ENCODE results near the gene MARCKSL1.

DNA sequence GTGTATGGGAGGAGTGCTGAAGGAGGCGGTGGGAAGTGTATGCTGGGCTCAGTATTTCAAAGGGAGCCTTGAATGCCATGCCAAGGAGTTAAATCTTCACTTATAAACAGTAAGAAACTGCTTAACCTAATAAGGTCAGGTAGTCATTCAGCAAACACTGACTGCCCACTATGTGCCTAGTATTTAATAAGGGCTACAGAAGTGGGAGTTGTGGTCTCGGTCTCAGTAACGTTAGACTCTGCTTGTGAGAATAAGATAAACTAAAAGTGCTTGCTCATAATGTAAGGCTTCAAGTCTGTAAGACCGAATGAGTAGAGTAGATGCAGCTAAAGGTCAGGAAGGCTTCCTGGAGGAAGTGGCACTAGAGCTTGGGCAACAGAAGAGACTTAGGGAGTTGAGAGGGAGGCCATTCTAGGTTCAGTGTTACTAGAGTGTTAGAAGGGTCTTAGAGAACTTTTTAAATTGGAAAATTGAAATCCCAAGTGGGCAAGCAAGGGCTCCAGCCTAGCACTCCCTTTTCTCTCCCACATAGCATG, 6.0 kb downstream of the MARCKSL1 start:
- TF ChIP-seq POLR2A (IDR thresholded peaks at IDR 0.05; ENCODE audit: low read length) (no peak), GATA1 (IDR thresholded peaks at IDR 0.05; ENCODE audit: low read depth, low read length) (no peak)

All from erythroblast (primary cell).